GM23338 (cell line): ENCODE measurements around the gene JPH3. TPM values are rescaled to one million over a fixed set of nuclear protein-coding genes. Genes with fewer than 3 reads are reported as not detected.

Source experiments
- ATAC-seq: fragments of 200-7000 bp; cut with Tn5 transposase; 3 replicates; pipeline ENCODE4 v1.9.1; 2020
- DNase-seq: peaks from one replicate; pipeline ENCODE4 v3.0.0-alpha.2; 2015; ENCODE audit warnings: low spot score
- H2AFZ ChIP-seq: fragments of 200-600 bp; sonication (generic); 2 replicates; pipeline ENCODE4 v1.8.0; 2016; ENCODE audit warnings: antibody characterized with exemption, mild to moderate bottlenecking, moderate library complexity
- H3F3A ChIP-seq: fragments of 200-600 bp; sonication (generic); replicated peaks from 2 replicates; pipeline ENCODE4 v1.8.0; 2017; ENCODE audit warnings: antibody characterized with exemption, mixed run types, low read depth
- H3K27ac ChIP-seq: fragments of 200-600 bp; sonication (generic); 2 replicates; pipeline ENCODE4 v1.6.1; 2016; ENCODE audit warnings: low read depth
- H3K27me3 ChIP-seq: fragments of 200-600 bp; sonication (generic); 2 replicates; pipeline ENCODE4 v1.8.0; 2016; ENCODE audit warnings: mild to moderate bottlenecking, mixed run types, moderate library complexity; ENCODE audit not compliant: insufficient read depth
- H3K36me3 ChIP-seq: fragments of 200-600 bp; sonication (generic); 2 replicates; pipeline ENCODE4 v1.8.0; 2016; ENCODE audit warnings: mild to moderate bottlenecking; ENCODE audit not compliant: insufficient read depth
- H3K4me1 ChIP-seq: fragments of 200-600 bp; sonication (generic); 2 replicates; pipeline ENCODE4 v1.8.0; 2016; ENCODE audit warnings: mild to moderate bottlenecking, moderate library complexity; ENCODE audit not compliant: insufficient read depth
- H3K4me2 ChIP-seq: fragments of 200-600 bp; sonication (generic); 2 replicates; pipeline ENCODE4 v1.7.1; 2017; ENCODE audit warnings: mixed run types
- H3K4me3 ChIP-seq: fragments of 200-600 bp; sonication (generic); 2 replicates; pipeline ENCODE4 v1.6.1; 2016; ENCODE audit warnings: mixed run types
- H3K79me2 ChIP-seq: fragments of 200-600 bp; sonication (generic); replicated peaks from 2 replicates; pipeline ENCODE4 v1.8.0; 2017; ENCODE audit warnings: mild to moderate bottlenecking; ENCODE audit not compliant: insufficient read depth
- H3K9me2 ChIP-seq: fragments of 200-600 bp; sonication (generic); 2 replicates; pipeline ENCODE4 v1.8.0; 2017; ENCODE audit not compliant: insufficient read depth
- H4K20me1 ChIP-seq: fragments of 200-600 bp; sonication (generic); replicated peaks from 2 replicates; pipeline ENCODE4 v1.8.0; 2017; ENCODE audit warnings: mild to moderate bottlenecking; ENCODE audit not compliant: insufficient read depth
- H3K27ac Mint-ChIP-seq: 2 replicates; pipeline ENCODE4 v1.8.0; 2020; ENCODE audit warnings: inconsistent platforms, mild to moderate bottlenecking, moderate library complexity, mixed read lengths
- H3K27me3 Mint-ChIP-seq: 3 replicates; pipeline ENCODE4 v1.8.0; 2022; ENCODE audit warnings: low read depth, mild to moderate bottlenecking, moderate library complexity, mixed read lengths, inconsistent platforms; ENCODE audit not compliant: insufficient read depth, poor library complexity
- H3K36me3 Mint-ChIP-seq: 3 replicates; pipeline ENCODE4 v1.8.0; 2021; ENCODE audit warnings: low read depth, mild to moderate bottlenecking, inconsistent platforms, moderate library complexity, mixed read lengths
- H3K4me1 Mint-ChIP-seq: 3 replicates; pipeline ENCODE4 v1.8.0; 2020; ENCODE audit warnings: mild to moderate bottlenecking, inconsistent platforms, mixed read lengths
- H3K4me3 Mint-ChIP-seq: 3 replicates; pipeline ENCODE4 v1.8.0; 2021; ENCODE audit warnings: moderate library complexity, mild to moderate bottlenecking, inconsistent platforms, mixed read lengths
- H3K9me3 Mint-ChIP-seq: 3 replicates; pipeline ENCODE4 v1.8.0; 2020; ENCODE audit warnings: moderate library complexity, mild to moderate bottlenecking, inconsistent platforms, mixed read lengths
- CREB1 ChIP-seq: fragments of 250-450 bp; sonication (Bioruptor Pico); IDR thresholded peaks from 2 replicates; pipeline ENCODE4 v1.5.0; 2020; ENCODE audit warnings: low read depth, mild to moderate bottlenecking, moderate library complexity
- EZH2 ChIP-seq: fragments of 200-600 bp; sonication (generic); IDR thresholded peaks from one replicate; pipeline ENCODE4 v1.8.0; 2017; ENCODE audit warnings: antibody characterized with exemption, mild to moderate bottlenecking, low read depth; ENCODE audit not compliant: unreplicated experiment
- STAT1 ChIP-seq: IDR thresholded peaks from one replicate; pipeline ENCODE4 v1.6.1; 2016; ENCODE audit warnings: antibody characterized with exemption; ENCODE audit not compliant: unreplicated experiment
- polyA plus RNA-seq: library from polyadenylated mRNA; unstranded; fragments of >200 nt; fragmentation: Nextera tagmentation; extraction: Ambion mirVana; gene quantifications from 2 replicates; pipeline ENCODE4 v1.2.1, GENCODE V29; 2016
- total RNA-seq: library from RNA; depleted of rRNA; stranded (reverse); fragments of >200 nt; shearing (Covaris generic); gene quantifications from 2 replicates; pipeline ENCODE4 v1.2.3, GENCODE V29; 2014
- TF ChIP-seq, protein P1 (sequence below): IDR thresholded peaks from 2 replicates; pipeline ENCODE4 v1.6.1; 2016; ENCODE audit warnings: antibody characterized with exemption
- TF ChIP-seq, protein P2 (sequence below), 2 experiments: fragments of 200-600 bp in 1 of 2; sonication (generic) in 1 of 2; conservative IDR thresholded peaks; 2 replicates each; pipeline versions ENCODE4 v1.5.1 to v1.6.1; 2016 to 2017; ENCODE audit warnings: antibody characterized with exemption in 2 of 2, low read depth in 2 of 2, mild to moderate bottlenecking in 2 of 2, moderate library complexity in 1 of 2
- TF ChIP-seq, protein P3 (sequence below): IDR thresholded peaks from one replicate; pipeline ENCODE4 v1.6.1; 2018; ENCODE audit warnings: antibody characterized with exemption; ENCODE audit not compliant: unreplicated experiment

Gene JPH3
- total and polyA plus RNA-seq, 2 experiments from 2014 or later: 8.4 to 38.3 TPM

DNA sequence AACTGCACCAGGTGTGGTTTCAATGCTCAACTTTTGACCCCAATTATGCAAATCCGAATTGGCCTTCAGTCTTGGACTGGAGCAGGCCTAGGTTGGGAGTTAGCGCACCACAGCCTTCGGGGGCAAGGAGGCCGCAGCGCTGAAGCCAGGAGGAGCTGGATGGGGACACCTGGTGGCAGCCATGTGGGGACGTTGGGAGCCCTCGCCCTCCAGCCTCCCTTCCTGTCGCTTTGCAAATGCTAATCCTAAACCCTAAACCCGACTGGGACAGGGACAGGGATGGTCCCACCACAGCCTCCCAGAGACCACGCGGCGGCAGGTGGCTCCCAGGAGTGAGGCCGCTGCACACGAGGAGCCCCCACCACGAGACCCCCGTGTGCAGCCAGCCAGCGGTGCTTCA, 104.8 kb downstream of the JPH3 start:
- Histone ChIP-seq H3F3A (peaks cover 7% of the 10 kb centered on the region; the same call in 1 of the 2 replicates), H3K27ac (0 out of 2 replicates have a peak overlapping the region, but pooled peaks have one; percentile 84), H3K4me2 (no peak overlapping the region), H3K4me1 (no peaks in the 10 kb centered on the region), H3K79me2 (peaks cover 13% of the 10 kb centered on the region), H4K20me1 (no peaks in the 10 kb centered on the region; the same call in 1 of the 2 replicates), H3K4me3 (no peak overlapping the region), H3K9me2 (no peaks in the 10 kb centered on the region), H3K27me3 (no peaks in the 10 kb centered on the region), H3K36me3 (no peaks in the 10 kb centered on the region), H2AFZ (no peak overlapping the region)
- Mint-ChIP-seq H3K4me3 (no peak overlapping the region), H3K4me1 (peaks cover 21% of the 10 kb centered on the region), H3K27me3 (peaks cover 8% of the 10 kb centered on the region), H3K27ac (no peak overlapping the region; the same call in 1 of the 2 replicates), H3K9me3 (no peaks in the 10 kb centered on the region), H3K36me3 (peaks cover 53% of the 10 kb centered on the region)
- DNase-seq (peak; percentile 63), ATAC-seq (peak; percentile 34)
- TF ChIP-seq, protein P1, sequence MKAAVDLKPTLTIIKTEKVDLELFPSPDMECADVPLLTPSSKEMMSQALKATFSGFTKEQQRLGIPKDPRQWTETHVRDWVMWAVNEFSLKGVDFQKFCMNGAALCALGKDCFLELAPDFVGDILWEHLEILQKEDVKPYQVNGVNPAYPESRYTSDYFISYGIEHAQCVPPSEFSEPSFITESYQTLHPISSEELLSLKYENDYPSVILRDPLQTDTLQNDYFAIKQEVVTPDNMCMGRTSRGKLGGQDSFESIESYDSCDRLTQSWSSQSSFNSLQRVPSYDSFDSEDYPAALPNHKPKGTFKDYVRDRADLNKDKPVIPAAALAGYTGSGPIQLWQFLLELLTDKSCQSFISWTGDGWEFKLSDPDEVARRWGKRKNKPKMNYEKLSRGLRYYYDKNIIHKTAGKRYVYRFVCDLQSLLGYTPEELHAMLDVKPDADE: no peak
- TF ChIP-seq, protein P2, sequence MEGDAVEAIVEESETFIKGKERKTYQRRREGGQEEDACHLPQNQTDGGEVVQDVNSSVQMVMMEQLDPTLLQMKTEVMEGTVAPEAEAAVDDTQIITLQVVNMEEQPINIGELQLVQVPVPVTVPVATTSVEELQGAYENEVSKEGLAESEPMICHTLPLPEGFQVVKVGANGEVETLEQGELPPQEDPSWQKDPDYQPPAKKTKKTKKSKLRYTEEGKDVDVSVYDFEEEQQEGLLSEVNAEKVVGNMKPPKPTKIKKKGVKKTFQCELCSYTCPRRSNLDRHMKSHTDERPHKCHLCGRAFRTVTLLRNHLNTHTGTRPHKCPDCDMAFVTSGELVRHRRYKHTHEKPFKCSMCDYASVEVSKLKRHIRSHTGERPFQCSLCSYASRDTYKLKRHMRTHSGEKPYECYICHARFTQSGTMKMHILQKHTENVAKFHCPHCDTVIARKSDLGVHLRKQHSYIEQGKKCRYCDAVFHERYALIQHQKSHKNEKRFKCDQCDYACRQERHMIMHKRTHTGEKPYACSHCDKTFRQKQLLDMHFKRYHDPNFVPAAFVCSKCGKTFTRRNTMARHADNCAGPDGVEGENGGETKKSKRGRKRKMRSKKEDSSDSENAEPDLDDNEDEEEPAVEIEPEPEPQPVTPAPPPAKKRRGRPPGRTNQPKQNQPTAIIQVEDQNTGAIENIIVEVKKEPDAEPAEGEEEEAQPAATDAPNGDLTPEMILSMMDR (conservative IDR thresholded peaks at IDR 0.05; ENCODE audit: low read depth in 2 of 2): peak; percentile 42 to 55
- TF ChIP-seq, protein P3, sequence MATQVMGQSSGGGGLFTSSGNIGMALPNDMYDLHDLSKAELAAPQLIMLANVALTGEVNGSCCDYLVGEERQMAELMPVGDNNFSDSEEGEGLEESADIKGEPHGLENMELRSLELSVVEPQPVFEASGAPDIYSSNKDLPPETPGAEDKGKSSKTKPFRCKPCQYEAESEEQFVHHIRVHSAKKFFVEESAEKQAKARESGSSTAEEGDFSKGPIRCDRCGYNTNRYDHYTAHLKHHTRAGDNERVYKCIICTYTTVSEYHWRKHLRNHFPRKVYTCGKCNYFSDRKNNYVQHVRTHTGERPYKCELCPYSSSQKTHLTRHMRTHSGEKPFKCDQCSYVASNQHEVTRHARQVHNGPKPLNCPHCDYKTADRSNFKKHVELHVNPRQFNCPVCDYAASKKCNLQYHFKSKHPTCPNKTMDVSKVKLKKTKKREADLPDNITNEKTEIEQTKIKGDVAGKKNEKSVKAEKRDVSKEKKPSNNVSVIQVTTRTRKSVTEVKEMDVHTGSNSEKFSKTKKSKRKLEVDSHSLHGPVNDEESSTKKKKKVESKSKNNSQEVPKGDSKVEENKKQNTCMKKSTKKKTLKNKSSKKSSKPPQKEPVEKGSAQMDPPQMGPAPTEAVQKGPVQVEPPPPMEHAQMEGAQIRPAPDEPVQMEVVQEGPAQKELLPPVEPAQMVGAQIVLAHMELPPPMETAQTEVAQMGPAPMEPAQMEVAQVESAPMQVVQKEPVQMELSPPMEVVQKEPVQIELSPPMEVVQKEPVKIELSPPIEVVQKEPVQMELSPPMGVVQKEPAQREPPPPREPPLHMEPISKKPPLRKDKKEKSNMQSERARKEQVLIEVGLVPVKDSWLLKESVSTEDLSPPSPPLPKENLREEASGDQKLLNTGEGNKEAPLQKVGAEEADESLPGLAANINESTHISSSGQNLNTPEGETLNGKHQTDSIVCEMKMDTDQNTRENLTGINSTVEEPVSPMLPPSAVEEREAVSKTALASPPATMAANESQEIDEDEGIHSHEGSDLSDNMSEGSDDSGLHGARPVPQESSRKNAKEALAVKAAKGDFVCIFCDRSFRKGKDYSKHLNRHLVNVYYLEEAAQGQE: no peak
- TF ChIP-seq CREB1 (CRISPR knock-in tag) (no peak), STAT1 (no peak), EZH2 (no peak)
